SW 1271 (cell line): ENCODE results near the gene EMC8.
"Not testable (repeated sequence)": the region's sequence is repeated elsewhere in the genome, so short reads cannot be mapped to it uniquely, and the experiment has no call there.

ENCODE experiments used
- DNase-seq, 2 experiments: peaks; one replicate each; lab custom pipeline; 2025; lab: John Stamatoyannopoulos, UW

Gene EMC8

GRCh38 chr16:85812811-85813700, 13.7 kb upstream of the EMC8 start:
- no peak for DNase-seq

DNA sequence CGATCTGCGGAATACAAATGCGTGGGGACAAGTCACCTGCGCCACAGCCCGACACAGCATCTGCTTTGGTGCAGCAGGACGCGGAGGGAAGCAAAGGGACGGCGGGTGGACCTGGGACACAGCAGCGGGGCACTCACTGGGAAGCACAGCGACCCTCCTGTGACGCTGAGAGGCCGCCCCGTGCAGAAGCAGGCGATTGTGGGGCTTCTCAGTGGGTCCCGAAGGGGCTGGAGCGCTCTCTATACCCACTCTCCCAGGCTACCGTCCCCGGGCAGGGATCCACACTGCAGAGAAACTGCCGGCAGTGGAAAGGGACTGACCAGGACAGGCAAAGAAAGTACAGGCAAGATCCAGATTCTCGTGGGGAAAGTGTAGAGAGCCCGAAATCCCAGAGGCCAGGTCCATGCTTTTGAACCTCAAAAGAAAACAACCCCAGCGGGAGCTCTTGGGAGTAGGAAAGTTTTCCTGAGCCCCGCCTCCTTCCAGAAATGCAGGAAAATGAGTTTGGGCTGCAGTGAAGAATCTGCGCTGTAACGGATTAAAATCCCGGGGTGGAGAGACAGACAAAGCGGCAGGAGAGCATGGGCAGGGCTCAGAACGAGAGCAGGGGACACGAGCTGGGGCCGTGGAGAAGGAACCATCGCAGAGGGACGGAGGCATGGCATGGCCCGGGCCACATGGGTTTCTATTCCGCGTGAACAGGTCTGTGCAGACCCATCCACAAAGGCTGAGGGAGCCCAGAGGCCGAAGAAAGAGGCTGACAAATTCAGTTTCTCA, 12.9 kb upstream of the EMC8 start:
- DNase-seq: no peak

GRCh38 chr16:85810742-85811115, 11.4 kb upstream of the EMC8 start:
- no peak for DNase-seq

DNA sequence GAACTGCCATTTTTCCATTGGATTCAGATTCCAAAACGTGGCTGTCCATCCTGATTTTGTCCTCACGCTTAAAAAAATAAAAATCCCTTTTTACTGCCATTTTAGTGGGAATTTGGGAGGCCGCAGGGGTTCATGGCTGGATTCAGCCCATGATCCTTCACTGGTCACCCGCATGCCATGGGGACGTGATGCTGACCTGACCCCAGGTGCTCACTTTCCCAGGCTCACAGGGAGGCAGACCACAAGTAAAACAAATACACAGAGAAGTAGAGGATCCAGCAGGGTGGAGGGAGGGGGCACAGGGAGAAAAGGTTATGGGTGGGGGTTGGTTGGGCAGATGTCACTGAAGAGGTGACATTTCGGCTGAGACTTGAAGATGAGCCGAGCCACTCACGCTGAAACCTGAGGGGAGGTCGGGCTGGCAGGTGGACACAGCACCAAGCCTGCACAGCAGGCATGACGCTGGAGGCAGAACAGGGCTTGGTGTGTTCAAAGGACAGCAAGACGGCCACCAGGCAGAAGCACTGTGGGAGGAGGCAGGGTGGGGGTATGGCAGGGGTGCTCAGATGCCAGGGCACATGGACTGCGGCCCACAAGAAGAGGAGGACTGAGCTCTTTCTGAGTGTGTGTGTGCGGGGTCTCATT, 10.9 kb upstream of the EMC8 start:
- DNase-seq: no peak

GRCh38 chr16:85809645-85810044, 10.3 kb upstream of the EMC8 start:
- no peak for DNase-seq

DNA sequence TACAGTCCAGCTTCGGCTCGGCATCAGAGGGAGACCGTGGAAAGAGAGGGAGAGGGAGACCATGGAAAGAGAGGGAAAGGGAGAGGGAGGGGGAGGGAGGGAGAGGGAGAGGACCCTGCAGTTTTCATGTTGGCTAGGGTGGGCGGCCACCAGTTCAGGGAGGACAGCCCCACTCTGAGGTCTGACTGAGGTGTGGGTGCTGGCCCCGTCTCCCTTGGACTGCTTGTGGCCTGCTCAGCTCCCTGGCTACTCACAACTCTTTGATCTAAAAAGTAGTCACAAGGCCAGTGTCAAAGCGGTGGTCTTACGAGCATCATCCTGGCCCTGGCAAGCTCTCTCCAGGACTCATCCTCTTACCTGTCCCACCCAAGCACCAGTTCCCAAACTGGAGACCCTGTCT, 9.6 kb upstream of the EMC8 start:
- no peak for DNase-seq

DNA sequence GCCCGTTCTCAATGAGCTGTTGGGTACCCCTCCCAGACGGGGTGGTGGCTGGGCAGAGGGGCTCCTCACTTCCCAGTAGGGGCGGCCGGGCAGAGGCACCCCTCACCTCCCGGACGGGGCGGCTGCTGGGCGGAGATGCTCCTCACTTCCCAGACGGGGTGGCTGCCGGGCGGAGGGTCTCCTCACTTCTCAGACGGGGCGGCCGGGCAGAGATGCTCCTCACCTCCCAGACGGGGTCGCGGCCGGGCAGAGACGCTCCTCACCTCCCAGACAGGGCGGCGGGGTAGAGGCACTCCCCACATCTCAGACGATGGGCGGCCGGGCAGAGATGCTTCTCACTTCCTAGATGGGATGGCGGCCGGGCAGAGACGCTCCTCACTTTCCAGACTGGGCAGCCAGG, 8.8 kb upstream of the EMC8 start:
- DNase-seq: not testable (repeated sequence)

- DNase-seq: not testable (repeated sequence)
Observed at GRCh38 chr16:85807340-85807739, 8.0 kb upstream of the EMC8 start.

GRCh38 chr16:85806539-85806938, 7.2 kb upstream of the EMC8 start:
- no peak for DNase-seq

- no peak for DNase-seq
Observed at GRCh38 chr16:85805442-85806045, 6.2 kb upstream of the EMC8 start.

GRCh38 chr16:85803570-85803969, 4.2 kb upstream of the EMC8 start:
- DNase-seq: no peak

GRCh38 chr16:85800321-85800669, 951 bp upstream of the EMC8 start:
- DNase-seq: no peak

DNA sequence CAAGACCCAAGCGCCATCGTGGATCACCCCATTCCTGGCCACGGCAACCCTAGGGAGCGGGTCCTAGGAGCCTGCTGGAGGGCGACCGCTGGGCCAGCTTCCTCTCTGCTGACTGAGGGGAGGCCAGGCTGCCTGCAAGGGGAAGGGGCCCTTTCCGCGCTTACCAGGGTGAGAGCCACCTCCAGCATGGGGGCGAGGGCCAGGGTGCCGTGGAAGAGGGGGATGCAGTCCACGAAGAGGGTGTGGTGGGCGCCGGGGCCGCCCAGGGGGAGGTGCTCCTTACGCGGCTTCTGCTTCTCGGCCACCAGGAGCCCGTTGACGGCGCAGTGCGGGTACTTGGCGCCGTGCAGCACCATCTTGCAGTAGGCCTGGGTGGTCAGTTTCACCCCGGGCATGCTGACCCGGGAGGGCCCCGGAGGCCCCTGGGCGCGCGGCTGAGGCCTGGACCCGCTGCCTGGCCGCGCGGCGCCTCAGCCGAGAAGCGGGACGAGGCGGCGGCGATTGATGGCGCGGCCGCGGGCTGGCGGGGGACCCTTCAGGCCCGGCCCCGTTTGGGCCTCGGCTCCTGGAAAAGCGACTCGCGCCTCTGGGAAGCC, 345 bp downstream of the EMC8 start:
- DNase-seq: peak in 1 of 2 experiments; percentile 15

- DNase-seq: no peak
Observed at GRCh38 chr16:85798283-85798776, 1.0 kb downstream of the EMC8 start.

GRCh38 chr16:85796599-85796998, 2.7 kb downstream of the EMC8 start:
- DNase-seq: no peak

DNA sequence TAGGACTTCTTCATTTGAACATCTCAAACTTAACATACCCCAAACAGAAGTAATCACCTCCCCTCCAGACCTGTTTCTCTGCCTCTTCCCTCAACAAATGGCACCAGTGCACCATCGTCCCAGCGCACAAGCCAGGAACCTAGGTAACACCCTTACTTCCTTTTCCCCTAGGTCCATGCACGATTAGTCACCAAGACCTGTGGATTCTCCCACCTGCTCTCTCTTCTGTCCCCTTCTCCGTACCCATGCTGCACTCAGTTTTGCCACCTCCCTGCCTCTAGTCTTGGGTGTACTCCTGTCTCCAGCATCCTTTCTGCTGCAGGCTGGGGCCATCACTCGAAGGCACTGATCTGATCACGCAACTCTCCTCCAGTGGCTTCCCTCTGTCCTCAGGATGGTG, 3.2 kb downstream of the EMC8 start:
- DNase-seq: no peak

GRCh38 chr16:85794696-85795095, 4.6 kb downstream of the EMC8 start:
- DNase-seq: no peak

- no peak for DNase-seq
Observed at GRCh38 chr16:85793662-85794298, 5.6 kb downstream of the EMC8 start.

DNA sequence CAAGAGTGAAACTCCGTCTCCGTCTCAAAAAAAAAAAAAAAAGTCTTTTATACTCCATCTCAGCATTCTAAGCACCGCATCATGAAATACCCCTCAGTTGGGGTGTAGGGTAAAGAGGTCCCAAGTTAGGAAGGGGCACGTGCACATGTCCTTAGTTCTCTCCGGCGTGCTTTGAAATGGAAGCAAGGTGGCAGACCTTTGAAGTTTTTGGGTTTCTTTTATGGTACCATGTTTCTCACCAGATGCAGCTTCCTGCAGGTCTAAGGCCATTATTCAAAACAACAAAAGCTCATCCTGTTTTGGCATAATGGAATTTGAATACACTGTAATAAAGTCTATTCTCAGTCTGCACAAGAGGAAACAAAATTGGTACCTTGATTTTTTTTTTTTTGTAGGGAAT, 9.6 kb downstream of the EMC8 start:
- DNase-seq: no peak

DNA sequence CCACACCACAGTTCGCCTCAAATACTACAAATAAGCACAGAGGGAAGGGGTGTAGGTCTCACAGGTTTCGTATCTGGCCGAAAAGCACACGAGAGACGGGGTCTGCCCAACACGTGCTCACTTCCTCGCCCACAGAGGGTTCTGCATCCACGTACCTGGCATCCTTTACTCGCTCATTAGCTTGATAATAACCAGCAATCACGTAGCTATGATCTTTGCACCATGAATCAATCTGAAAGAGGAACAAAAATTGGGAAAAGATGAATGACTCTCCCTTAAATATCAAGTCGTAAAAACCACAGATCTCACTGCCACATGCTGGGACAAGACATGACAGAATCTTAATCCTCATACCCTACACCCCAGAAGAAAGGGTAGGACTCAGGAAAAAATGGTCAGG, 10.5 kb downstream of the EMC8 start:
- DNase-seq: no peak

- DNase-seq: no peak
Observed at GRCh38 chr16:85785927-85786326, 13.4 kb downstream of the EMC8 start.
